Uterus (tissue), 4 donors: ENCODE results near the gene MTG2. TPM values are rescaled to one million over a fixed set of nuclear protein-coding genes. Genes with fewer than 3 reads are reported as not detected.
A peak's percentile ranks its signal among the peaks of the same experiment; 100 is the strongest.

Source experiments
- DNase-seq, 2 donors: peaks; one replicate each; pipeline ENCODE4 v3.0.0-alpha.2; 2019 to 2020
- H3K27ac ChIP-seq, 2 donors: fragments of 200-600 bp; sonication (generic); 1 replicate in 1 of 2; 2 replicates in 1 of 2; pipeline ENCODE4 v1.5.1; 2016 to 2018
- H3K27me3 ChIP-seq, 2 donors: fragments of 200-600 bp; sonication (generic); one replicate each; pipeline ENCODE4 v1.5.1; 2018 to 2019; ENCODE audit warnings: control low read depth in 1 of 2
- H3K36me3 ChIP-seq, 2 donors: fragments of 200-600 bp; sonication (generic); one replicate each; pipeline ENCODE4 v1.5.1; 2019; ENCODE audit warnings: control low read depth in 1 of 2
- H3K4me1 ChIP-seq, 2 donors: fragments of 200-600 bp; sonication (generic); one replicate each; pipeline ENCODE4 v1.5.1; 2018 to 2019; ENCODE audit warnings: control low read depth in 1 of 2
- H3K4me3 ChIP-seq, 2 donors: fragments of 200-600 bp; sonication (generic); 1 replicate in 1 of 2; 2 replicates in 1 of 2; pipeline ENCODE4 v1.5.1; 2018 to 2019; ENCODE audit warnings: mild to moderate bottlenecking in 1 of 2
- H3K9me3 ChIP-seq, 2 donors: fragments of 200-600 bp; sonication (generic); one replicate each; pipeline ENCODE4 v1.5.1; 2019; ENCODE audit warnings: control low read depth in 1 of 2
- CTCF ChIP-seq, 4 experiments: fragments of 200-600 bp in 2 of 4; fragments of 450-650 bp in 2 of 4; sonication (generic) in 2 of 4; IDR thresholded peaks; one replicate each; pipeline ENCODE4 v1.5.1; 2016 to 2019; ENCODE audit warnings: antibody characterized with exemption in 4 of 4, mild to moderate bottlenecking in 2 of 4, moderate library complexity in 1 of 4
- POLR2A ChIP-seq, 2 donors: fragments of 450-650 bp; IDR thresholded peaks; one replicate each; pipeline ENCODE4 v1.6.1; 2016; ENCODE audit warnings: antibody characterized with exemption in 2 of 2, mild to moderate bottlenecking in 1 of 2, moderate library complexity in 1 of 2
- intact Hi-C: fragments of 100-400 bp; cut with DNase I; formaldehyde crosslinking; loops from one replicate; pipeline ENCODE4 v1.15.1; 2023; ENCODE audit warnings: low total_unique reads
- total RNA-seq, 4 donors: library from RNA; depleted of rRNA in 3 of 4; stranded (reverse); fragments of >200 nt in 3 of 4; gene quantifications; one replicate each; pipeline versions ENCODE4 v1.1.0 to v1.2.4, GENCODE V29; 2014 to 2023
- donor health status: DM: yes; HTN: yes; CAD: no.

MTG2 gene
- total RNA-seq, 4 donors from 2014 or later = 0.59 to 38.5 (median 22.7) TPM

DNA sequence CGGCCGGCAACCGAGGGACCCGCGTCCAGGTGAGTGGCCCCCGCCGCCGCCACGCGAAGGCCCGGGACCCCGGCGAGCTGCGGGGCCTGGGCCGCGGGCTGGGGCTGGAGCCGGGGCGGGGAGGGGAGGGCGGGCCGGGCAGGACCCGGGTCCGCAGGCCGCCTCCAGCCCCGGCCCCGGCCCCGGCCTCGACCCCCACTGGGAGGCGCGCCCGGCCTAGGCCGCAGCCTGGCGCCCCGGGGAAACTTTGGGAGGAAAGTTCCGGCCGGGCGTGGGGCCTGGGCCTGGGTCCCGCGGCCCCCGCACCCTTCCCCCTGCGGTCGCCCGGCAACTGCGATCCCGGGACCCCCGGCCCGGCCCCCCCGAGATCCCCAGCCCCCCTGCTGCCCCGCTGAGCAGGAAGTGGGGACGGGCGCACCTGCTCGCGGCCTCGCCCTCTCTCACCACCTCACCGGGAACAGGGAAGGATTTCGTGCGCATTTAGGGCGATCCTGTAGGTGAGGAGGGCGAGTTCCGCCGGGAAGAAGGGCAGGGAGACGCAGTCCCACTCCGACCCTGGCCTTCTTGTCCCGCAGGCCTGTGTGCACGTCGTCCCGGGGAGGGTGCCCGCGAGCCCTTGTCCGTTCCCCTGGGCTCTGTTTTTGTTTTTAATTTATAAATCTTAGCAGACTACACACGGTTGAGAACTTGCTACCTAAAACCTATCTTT is 55.9 kb downstream of the MTG2 start:
- intact Hi-C loops = no loop called here
- no peaks in the 10 kb centered on the region for H3K36me3 ChIP-seq
- peak overlapping the region; percentile 53 to 77 for H3K4me3 ChIP-seq
- no peaks in the 10 kb centered on the region for H3K27me3 ChIP-seq
- peak overlapping the region; percentile 74 to 82 for H3K27ac ChIP-seq
- no peak for DNase-seq
- TF ChIP-seq CTCF (IDR thresholded peaks at IDR 0.05) (no peak), POLR2A (IDR thresholded peaks at IDR 0.05) (no peak)
- H3K4me1 ChIP-seq = no peaks in the 10 kb centered on the region
- H3K9me3 ChIP-seq = no peaks in the 10 kb centered on the region

DNA sequence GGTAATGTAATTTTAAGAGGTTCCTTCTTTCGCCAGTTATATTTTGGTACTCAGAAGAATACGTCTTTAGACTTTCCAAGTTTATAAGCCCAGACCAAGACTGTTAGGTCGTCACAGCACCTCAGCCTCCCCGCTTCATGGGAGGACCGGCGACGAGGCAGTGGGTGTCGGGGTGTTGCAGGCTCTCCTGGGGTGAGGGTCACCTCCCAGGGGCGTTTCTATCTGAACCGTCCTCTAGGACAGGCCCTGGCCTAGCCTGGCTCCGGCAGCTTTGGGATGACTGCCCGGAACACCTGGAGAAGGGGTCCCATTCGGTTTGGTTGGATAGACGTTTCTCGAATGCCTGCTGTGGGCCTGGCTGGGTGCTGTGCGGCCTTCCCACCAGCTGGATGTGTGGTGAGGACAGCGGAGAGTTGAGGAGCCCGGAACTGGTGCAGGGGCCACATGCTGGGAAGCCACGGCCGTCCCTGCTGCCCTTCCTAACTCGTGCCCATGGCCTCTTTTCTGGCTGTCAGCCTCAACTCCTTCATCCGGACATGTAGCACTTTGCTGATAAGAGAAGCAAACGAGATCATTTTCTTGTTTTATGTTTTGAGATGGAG is 56.6 kb downstream of the MTG2 start:
- H3K4me3 ChIP-seq = peak overlapping the region; percentile 53 to 77
- H3K4me1 ChIP-seq = no peaks in the 10 kb centered on the region
- no peaks in the 10 kb centered on the region for H3K9me3 ChIP-seq
- intact Hi-C loops = no loop called here
- H3K27ac ChIP-seq = peak overlapping the region; percentile 74 to 82
- H3K36me3 ChIP-seq = no peaks in the 10 kb centered on the region
- H3K27me3 ChIP-seq = no peaks in the 10 kb centered on the region
- DNase-seq = no peak
- TF ChIP-seq CTCF (IDR thresholded peaks at IDR 0.05) (no peak), POLR2A (IDR thresholded peaks at IDR 0.05) (no peak)

GRCh38 chr20:62240020-62240685 is 57.3 kb downstream of the MTG2 start:
- H3K27me3 ChIP-seq = no peaks in the 10 kb centered on the region
- H3K4me3 ChIP-seq = no peak overlapping the region
- no peak for DNase-seq
- no peaks in the 10 kb centered on the region for H3K9me3 ChIP-seq
- intact Hi-C loops = no loop called here
- no peaks in the 10 kb centered on the region for H3K4me1 ChIP-seq
- H3K36me3 ChIP-seq = no peaks in the 10 kb centered on the region
- no peak overlapping the region for H3K27ac ChIP-seq
- no peak for TF ChIP-seq CTCF (IDR thresholded peaks at IDR 0.05)
- TF ChIP-seq POLR2A (IDR thresholded peaks at IDR 0.05) = no peak

DNA sequence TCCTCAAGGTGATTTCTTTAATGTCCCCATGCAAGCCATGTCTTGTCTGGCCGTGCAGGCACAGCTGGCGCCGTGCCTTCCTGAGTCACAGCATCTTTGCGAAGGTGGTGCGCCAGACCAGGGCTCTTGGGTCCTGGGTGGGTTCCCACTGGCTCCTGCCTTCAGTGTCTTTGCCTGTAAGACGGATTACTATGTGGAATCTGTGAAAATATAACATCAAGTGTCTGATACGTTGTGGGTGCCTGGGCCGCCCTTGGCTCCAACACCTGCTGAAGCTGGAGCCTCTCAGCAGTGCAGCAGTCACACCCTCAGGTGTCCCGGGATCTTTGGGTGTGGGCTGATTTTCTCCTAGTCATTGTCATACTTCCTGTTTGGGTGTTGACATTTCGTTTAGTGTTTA is 58.7 kb downstream of the MTG2 start:
- Histone ChIP-seq H3K4me3 (no peak overlapping the region), H3K36me3 (no peaks in the 10 kb centered on the region), H3K27me3 (no peaks in the 10 kb centered on the region), H3K9me3 (no peaks in the 10 kb centered on the region), H3K4me1 (no peaks in the 10 kb centered on the region), H3K27ac (no peak overlapping the region)
- intact Hi-C loops = no loop called here
- DNase-seq = no peak
- TF ChIP-seq POLR2A (IDR thresholded peaks at IDR 0.05) (no peak), CTCF (IDR thresholded peaks at IDR 0.05) (no peak)

- Histone ChIP-seq H3K9me3 (no peaks in the 10 kb centered on the region), H3K27ac (no peak overlapping the region), H3K27me3 (no peaks in the 10 kb centered on the region), H3K36me3 (no peaks in the 10 kb centered on the region), H3K4me3 (no peak overlapping the region), H3K4me1 (no peaks in the 10 kb centered on the region)
- intact Hi-C loops = no loop called here
- DNase-seq = no peak
- TF ChIP-seq CTCF (IDR thresholded peaks at IDR 0.05) (no peak), POLR2A (IDR thresholded peaks at IDR 0.05) (no peak)
These were observed 59.3 kb downstream of the MTG2 start for GRCh38 chr20:62242176-62242575.
